Spinal cord (tissue), 10 donors: ENCODE measurements around the gene MYRF. TPM values are rescaled to one million over a fixed set of nuclear protein-coding genes. Genes with fewer than 3 reads are reported as not detected.
A peak's percentile ranks its signal among the peaks of the same experiment; 100 is the strongest.

Source experiments
- DNase-seq, 6 donors: peaks; one replicate each; pipeline versions ENCODE4 v3.0.0 to v3.0.0-alpha.2; 2013 to 2015; ENCODE audit warnings: low spot score in 6 of 6, low read depth in 4 of 6
- H3K27ac ChIP-seq: one replicate; pipeline ENCODE4 v1.5.1; 2013; ENCODE audit warnings: low read depth, low read length, control low read depth
- H3K27me3 ChIP-seq: one replicate; pipeline ENCODE4 v1.6.1; 2013; ENCODE audit warnings: low read length; ENCODE audit not compliant: control insufficient read depth, insufficient read depth
- H3K36me3 ChIP-seq: one replicate; pipeline ENCODE4 v1.6.1; 2013; ENCODE audit warnings: low read length; ENCODE audit not compliant: control insufficient read depth, insufficient read depth
- H3K4me1 ChIP-seq: one replicate; pipeline ENCODE4 v1.6.1; 2013; ENCODE audit warnings: low read length; ENCODE audit not compliant: control insufficient read depth, insufficient read depth
- H3K4me3 ChIP-seq: one replicate; pipeline ENCODE4 v1.5.1; 2013; ENCODE audit warnings: low read depth, low read length, control low read depth
- H3K9me3 ChIP-seq: one replicate; pipeline ENCODE4 v1.6.1; 2013; ENCODE audit warnings: low read length; ENCODE audit not compliant: control insufficient read depth, insufficient read depth
- WGBS: methylation state at CpG from one replicate; pipeline ENCODE4 v1.1.5; 2013; ENCODE audit warnings: missing lambda C conversion rate; ENCODE audit not compliant: insufficient coverage; 5-methylcytosine and 5-hydroxymethylcytosine counted together
- polyA plus RNA-seq, 2 donors: library from polyadenylated mRNA; unstranded; fragments of 120-200 nt; gene quantifications; one replicate each; pipeline ENCODE4 v1.2.1, GENCODE V29; 2013; ENCODE audit not compliant: insufficient read length in 2 of 2
- total RNA-seq, 2 donors: library from RNA; depleted of rRNA in 1 of 2; stranded (reverse); fragments of 120-200 nt in 1 of 2; fragments of >200 nt in 1 of 2; gene quantifications; one replicate each; pipeline versions ENCODE4 v1.2.3 to v1.2.4, GENCODE V29; 2013 to 2014
- donor health status: healthy.

The MYRF gene
- total and polyA plus RNA-seq, 4 donors = 13.6 to 135 (median 64.8) TPM

DNA sequence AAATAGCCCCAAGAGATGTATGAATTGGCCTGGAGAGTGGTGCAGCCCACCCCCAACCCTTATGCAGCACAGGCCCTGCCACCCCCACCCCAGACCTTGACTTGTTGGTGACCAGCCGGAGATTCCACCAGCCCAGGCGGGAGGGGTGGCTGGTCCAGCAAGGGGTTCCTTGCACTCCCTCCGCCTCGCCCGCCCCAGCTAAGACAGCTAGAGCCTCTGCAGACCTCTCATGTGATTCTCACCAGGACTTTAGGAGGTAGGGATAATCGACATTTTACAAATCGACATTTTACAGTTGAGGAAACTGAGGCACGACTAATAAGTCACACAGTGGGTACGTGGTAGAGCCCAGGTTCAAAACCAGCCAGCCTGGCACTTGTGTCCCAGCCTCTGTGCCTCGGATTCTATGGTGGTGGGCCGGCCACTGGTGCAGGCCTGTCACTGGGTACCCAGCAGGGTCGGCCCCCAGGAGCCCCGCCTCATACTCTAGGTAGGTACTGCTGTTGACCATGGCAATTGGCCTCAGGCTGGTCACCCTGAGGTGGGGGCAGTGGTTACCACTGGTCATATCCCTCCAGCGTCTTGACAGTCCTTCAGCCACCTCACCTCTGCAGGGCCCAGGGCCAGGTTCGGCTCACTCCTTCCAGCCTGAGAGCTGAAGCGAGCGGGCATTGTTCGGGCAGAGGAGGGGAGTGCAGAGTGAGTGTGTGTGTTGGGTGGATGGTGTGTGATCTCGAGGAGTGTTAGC, 35.0 kb upstream of the MYRF start:
- no peak for DNase-seq
- Histone ChIP-seq H3K36me3 (peaks cover 30% of the 10 kb centered on the region), H3K27me3 (no peaks in the 10 kb centered on the region), H3K27ac (peak overlapping the region; percentile 62), H3K4me1 (peaks cover 49% of the 10 kb centered on the region), H3K4me3 (no peak overlapping the region), H3K9me3 (no peaks in the 10 kb centered on the region)
- WGBS = 82% methylated on average over 18 of the region's 19 CpGs

DNA sequence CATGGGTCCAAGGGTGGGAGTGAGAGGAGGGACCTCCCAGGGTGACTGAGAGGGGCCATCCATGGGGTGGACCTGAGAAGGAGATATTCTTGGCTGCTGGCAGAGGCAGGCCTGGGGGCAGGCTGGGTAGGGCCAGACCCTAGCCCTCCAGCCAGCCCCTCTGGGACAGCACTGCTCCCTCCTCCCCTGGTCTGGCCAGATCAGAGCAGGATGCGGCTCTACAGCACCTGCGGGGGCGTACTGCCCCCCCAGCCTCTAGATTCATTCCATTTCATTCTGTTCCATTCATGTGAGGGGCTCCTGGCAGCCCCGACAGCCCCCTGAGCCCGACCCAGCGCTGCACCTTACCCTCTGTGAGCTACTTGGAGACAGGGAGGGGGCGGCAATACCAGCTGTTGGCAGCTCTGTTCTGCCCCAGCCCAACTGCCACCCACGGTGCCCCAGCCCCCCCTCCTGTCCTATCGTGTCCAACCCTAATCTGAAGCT, 34.3 kb upstream of the MYRF start:
- no peak for DNase-seq
- H3K4me3 ChIP-seq = peak overlapping the region; percentile 55
- peaks cover 37% of the 10 kb centered on the region for H3K36me3 ChIP-seq
- no peaks in the 10 kb centered on the region for H3K9me3 ChIP-seq
- peaks cover 47% of the 10 kb centered on the region for H3K4me1 ChIP-seq
- peak overlapping the region; percentile 62 for H3K27ac ChIP-seq
- H3K27me3 ChIP-seq = no peaks in the 10 kb centered on the region
- 13% methylated on average over 8 of the region's 9 CpGs for WGBS

DNA sequence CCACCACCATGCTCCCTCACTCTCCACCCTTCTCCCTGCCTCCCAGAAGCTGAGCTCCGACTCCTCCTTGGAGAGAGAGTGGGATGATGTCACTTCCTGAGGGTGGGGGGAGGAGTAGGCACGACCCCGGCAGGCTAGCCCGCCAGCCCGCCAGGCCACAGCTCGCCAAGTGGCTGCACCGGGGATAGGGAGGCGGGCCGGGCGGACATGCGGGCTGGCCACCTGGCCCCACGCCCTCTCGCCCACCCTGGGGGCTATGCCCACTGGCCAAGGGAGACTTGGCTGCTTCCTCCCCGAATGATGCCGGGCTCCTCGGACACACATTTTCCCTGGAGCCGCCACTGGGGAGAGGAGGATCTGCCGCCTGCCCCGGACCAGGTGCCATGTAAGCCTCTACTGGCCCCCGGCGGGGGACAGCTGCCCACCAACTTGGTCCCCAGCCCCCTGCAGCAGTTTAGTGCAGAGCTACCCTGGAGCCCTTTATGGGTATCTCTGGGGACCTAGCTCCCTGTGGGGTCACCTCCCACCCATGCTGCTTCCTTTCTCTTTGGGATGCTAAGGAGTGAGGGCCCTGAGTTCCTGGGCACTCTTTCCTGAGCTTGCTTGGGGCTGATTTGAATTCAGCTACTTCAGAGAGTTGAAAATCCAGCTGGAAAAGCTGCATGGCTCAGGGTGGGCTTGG, 33.7 kb upstream of the MYRF start:
- 8% methylated on average over 20 of the region's 21 CpGs for WGBS
- DNase-seq = peak; percentile 35 to 95 (median 60)
- Histone ChIP-seq H3K4me1 (peaks cover 47% of the 10 kb centered on the region), H3K27me3 (no peaks in the 10 kb centered on the region), H3K9me3 (no peaks in the 10 kb centered on the region), H3K27ac (peak overlapping the region; percentile 64), H3K36me3 (peaks cover 40% of the 10 kb centered on the region), H3K4me3 (peak overlapping the region; percentile 55)

- H3K4me1 ChIP-seq = peaks cover 40% of the 10 kb centered on the region
- DNase-seq = no peak
- no peak overlapping the region for H3K4me3 ChIP-seq
- H3K9me3 ChIP-seq = no peaks in the 10 kb centered on the region
- H3K27me3 ChIP-seq = no peaks in the 10 kb centered on the region
- WGBS = 96% methylated on average over 10 of the region's 12 CpGs
- peaks cover 52% of the 10 kb centered on the region for H3K36me3 ChIP-seq
- H3K27ac ChIP-seq = no peak overlapping the region
Measured at GRCh38 chr11:61719978-61720377, 32.5 kb upstream of the MYRF start.

DNA sequence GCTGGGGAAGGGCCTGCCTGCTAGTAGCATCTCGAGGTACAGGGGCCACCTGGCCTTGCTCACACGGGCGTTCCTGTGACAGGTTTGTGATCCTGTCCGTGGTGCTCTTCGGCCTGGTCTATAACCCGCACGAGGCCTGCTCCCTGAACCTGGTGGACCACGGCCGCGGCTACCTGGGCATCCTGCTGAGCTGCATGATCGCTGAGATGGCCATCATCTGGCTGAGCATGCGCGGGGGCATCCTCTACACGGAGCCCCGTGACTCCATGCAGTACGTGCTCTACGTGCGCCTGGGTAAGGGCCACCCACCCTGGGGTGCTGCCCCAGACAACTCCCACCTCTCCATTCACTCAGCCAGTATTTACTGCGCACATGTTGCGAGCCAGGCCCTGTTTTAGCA, 31.8 kb upstream of the MYRF start:
- H3K4me1 ChIP-seq = peaks cover 38% of the 10 kb centered on the region
- no peaks in the 10 kb centered on the region for H3K9me3 ChIP-seq
- no peak overlapping the region for H3K4me3 ChIP-seq
- no peak for DNase-seq
- peaks cover 58% of the 10 kb centered on the region for H3K36me3 ChIP-seq
- H3K27me3 ChIP-seq = no peaks in the 10 kb centered on the region
- no peak overlapping the region for H3K27ac ChIP-seq
- 97% methylated on average over 18 of the region's 20 CpGs for WGBS

DNA sequence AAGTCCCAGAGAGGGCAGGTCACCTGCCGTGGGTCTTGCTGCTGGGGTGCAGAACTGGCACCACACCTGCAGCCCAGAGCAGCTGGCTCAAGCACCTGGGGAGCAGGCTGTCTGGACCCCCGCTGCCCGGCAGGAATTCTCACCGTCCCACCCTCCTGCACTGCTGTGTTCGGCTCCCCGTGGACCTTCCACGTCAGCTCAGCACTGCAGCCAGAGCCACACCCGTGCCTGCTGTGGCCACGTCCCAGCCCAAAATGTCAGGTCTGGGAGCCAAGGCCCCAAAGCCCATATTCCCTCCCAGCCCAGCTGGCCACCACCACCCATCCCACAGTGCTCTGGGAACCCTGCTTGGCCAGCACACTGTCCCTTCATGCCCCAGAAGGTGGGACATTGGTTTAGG, 28.0 kb upstream of the MYRF start:
- Histone ChIP-seq H3K27ac (no peak overlapping the region), H3K27me3 (no peaks in the 10 kb centered on the region), H3K9me3 (no peaks in the 10 kb centered on the region), H3K4me1 (peaks cover 25% of the 10 kb centered on the region), H3K36me3 (peaks cover 97% of the 10 kb centered on the region), H3K4me3 (no peak overlapping the region)
- WGBS = 92% methylated on average over 9 of the region's 9 CpGs
- no peak for DNase-seq

- no peak for DNase-seq
- H3K4me3 ChIP-seq = no peak overlapping the region
- WGBS = 68% methylated on average over 10 of the region's 12 CpGs
- no peaks in the 10 kb centered on the region for H3K9me3 ChIP-seq
- no peaks in the 10 kb centered on the region for H3K27me3 ChIP-seq
- H3K27ac ChIP-seq = no peak overlapping the region
- H3K36me3 ChIP-seq = peaks cover 98% of the 10 kb centered on the region
- H3K4me1 ChIP-seq = peaks cover 20% of the 10 kb centered on the region
Measured at GRCh38 chr11:61725781-61726231, 26.6 kb upstream of the MYRF start.

GRCh38 chr11:61726775-61727174, 25.7 kb upstream of the MYRF start:
- no peak overlapping the region for H3K4me3 ChIP-seq
- no peak for DNase-seq
- peaks cover 23% of the 10 kb centered on the region for H3K4me1 ChIP-seq
- no peak overlapping the region for H3K27ac ChIP-seq
- peaks cover 98% of the 10 kb centered on the region for H3K36me3 ChIP-seq
- H3K27me3 ChIP-seq = no peaks in the 10 kb centered on the region
- H3K9me3 ChIP-seq = no peaks in the 10 kb centered on the region
- WGBS = 80% methylated on average over 10 of the region's 13 CpGs

DNA sequence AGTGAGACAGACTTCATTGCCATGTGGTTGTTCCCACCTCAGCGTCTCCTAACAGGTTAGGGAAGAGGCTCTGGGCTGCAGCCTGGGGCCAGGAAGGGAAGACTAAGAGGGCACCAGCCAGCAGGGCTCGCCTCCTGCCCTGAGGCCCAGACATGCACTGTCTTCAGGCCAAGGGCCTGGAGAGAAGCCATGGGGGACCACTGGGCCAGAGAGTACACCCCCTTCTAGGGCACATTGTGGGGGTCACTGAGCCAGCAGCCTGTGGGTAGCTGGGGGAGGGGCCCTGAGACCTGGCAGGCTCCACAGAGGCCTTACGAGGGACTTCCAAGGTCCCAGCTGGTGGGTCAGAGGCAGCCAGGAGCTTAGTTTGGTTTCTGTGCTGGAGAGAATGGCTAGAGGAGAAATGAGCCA, 25.0 kb upstream of the MYRF start:
- peaks cover 99% of the 10 kb centered on the region for H3K36me3 ChIP-seq
- peak in 1 of 6 donors; percentile 49 for DNase-seq
- H3K27ac ChIP-seq = no peak overlapping the region
- H3K9me3 ChIP-seq = no peaks in the 10 kb centered on the region
- H3K4me1 ChIP-seq = peaks cover 29% of the 10 kb centered on the region
- no peak overlapping the region for H3K4me3 ChIP-seq
- 73% methylated on average over 3 of the region's 3 CpGs for WGBS
- no peaks in the 10 kb centered on the region for H3K27me3 ChIP-seq
